Measurements from ENCODE around the gene MITF.

MITF gene

DNA sequence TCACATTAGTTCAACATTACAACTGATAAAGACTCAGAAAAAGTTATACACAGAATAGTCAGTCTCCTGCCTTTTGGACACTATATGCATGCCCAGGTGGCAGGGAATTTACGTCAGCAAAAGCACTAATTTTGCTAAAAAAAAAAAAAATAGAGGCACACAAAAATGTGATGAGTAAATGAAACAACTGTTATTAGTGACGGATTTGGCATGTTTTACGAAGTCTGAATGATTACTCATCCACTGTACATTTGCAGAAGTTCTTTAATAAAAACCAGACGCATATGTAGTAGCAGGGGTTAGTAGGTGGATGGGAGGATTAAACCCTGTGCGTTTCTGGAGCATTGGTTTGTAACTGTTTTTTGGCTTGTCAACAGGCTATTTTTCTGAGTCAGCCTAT, 99.0 kb downstream of the MITF start:
- no peak for DNase-seq (ENCODE audit: low read depth in 3 of 3)

DNA sequence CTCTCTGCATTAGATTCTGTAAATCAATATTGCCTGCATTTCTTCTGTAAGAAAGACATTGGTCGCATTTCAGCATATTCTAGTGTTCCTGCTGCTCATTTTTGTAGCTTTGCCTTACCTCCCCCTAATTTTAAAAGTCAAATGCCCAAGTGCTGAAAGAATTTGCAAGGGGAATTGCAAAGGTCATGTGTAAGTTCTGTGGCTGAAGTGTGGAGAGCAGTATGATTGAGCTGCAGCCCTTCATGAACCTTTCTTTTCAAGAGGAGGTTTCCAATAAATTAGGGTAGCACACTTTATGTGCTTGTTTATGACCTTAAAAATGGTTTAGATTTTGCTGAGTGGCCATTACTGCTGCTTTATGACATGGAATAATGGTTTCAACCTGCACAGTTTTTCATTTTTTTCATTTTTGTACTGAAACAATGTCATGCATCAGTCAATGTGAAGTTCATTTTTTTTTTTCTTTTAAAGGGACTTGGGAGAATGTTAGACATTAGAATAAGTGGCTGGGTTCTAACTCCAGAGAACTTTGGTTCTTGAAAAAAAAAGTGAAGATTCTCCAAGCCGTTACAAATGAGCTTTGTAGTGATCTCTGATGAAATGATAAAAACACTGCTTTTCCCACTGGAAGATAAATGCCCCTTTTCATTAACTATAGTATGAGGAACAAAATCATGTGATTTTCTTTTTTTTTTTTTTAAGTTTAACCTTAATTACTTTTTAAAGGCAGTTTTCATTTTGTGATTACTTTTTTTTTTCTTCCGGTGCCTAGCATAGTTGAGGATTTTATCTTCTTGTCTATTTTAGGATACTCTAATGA, 99.6 kb downstream of the MITF start:
- no peak for DNase-seq (ENCODE audit: low read depth in 3 of 3)

DNA sequence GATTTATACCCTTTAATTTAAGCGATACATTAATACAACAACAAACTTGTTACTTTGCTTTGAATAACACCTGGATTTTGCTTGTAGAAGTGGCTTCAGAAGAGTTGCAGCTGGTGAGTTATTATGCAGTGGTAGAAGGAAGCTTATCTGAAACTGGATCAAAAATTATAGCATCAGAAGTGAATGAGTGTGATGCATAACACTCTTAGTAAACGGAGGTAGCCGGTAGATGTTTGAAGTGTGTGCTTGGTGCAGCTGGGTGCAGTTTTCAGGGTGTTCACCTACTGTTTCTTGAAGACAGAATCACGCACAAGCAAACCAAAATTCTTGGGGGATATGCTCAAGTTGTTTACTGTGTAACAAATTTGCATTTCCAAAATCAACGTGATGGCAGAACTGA, 103.1 kb downstream of the MITF start:
- no peak for DNase-seq (ENCODE audit: low read depth in 3 of 3)

DNA sequence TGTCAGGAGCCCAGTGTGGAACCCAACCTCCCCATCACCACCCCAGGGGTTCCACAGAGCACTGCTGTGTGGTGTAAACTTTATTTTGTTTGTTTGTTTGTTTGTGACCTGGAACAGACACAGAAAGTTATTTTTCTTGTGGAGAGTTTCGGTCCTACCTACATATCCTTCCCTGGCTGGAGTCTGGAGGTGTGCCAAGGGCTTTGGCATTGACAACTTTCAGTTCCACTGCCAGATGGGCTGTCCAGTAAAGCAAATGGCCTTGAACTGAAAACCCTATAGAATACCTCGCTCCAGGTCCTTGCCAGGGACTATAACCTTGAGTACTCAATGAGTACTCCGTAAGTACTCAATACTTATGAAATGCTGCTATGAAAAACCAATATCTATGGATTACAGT, 103.5 kb downstream of the MITF start:
- DNase-seq (ENCODE audit: low read depth in 3 of 3), result no peak

DNA sequence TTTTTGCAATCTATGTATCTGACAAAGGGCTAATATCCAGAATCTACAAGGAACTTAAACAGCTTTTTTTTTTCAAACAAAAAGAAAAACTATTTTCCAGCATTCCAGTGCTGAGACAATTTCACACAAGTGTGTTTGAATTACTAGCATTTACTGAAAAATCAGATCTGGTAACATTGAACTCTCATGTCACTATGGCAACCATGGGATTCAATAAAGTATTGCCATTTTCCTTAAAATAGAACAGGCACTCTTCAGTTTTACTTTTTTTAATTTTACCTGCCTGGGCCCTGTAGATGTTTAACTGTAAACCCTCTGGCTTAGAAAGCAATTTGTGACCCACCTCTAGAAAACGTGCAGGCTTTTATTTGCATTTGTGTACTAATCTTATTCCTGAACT, 105.4 kb downstream of the MITF start:
- no peak for DNase-seq (ENCODE audit: low read depth in 3 of 3)

DNA sequence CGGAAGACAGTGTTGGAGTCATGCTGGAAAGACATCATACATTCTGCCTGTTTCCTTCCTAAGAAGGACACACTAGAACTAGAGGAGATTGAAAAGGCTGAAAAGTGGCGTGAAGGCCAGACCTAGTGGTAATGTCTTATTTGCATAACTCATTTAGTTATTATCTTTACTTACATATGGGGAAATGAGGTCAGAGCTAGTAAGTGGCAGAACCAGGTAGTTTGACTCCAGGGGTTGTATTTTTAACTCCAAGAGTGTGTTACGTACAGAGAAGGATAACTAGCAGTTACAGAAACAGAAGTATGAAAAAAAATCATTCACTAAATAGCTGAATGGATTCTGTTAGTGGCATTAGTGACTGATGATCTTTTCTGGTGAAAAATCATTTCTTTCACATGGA, 108.0 kb downstream of the MITF start:
- DNase-seq (ENCODE audit: low read depth in 3 of 3), result no peak

DNA sequence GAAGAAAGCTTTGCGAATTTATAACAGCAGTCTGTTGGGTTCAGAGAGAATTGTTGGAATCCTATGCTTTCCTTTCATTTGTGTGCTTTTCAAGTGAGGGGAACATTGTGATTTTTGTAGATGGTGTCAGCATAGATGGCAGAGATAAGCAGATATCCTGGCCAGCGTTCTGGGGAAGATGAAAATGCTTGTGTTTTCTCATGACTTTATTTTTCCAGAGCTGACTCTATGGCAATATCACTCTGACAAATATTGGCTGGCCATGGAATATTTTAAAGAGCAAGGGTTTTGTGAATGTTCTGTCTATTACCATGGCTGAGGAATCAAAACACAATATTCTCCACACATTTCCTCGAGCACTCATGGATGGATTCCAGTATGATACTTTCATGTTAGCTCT, 108.8 kb downstream of the MITF start:
- DNase-seq (ENCODE audit: low read depth in 3 of 3), result no peak

DNA sequence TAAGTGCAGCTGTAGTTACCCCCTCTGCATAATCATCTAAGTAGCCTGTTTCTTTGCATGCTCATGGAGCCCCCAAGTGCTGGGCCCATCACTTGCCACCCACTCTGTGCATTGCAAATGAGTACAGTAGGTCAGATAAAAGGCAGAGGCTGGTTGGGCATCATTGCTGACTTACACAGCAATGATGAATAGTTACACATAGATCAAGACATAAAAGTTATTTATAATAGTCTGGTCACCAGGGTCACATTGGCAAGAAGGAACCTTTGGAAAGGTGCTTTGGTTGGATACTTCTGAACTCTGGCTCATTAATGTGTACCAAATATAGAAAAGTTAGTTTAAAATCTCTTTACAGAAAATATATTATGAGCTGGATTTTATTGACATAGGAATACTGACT, 111.6 kb downstream of the MITF start:
- no peak for DNase-seq (ENCODE audit: low read depth in 3 of 3)

DNA sequence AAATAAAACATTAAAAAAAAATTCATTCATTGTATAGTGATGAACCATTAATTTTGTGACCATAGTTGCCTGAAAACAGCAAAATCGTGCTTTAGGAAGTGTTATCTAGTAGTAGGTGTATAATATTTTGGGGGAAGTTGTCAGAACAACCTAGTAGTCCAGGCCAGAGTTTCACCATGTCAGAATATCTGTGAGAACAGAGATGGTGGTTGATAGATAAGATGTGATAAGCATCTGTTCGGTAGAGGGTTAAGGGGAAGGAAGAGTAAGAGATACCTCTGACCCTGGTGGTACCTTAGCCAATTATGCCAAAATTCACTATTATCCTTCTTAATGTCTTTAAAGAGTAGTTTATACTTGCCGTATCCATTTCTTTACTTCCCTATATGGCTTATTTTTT, 113.8 kb downstream of the MITF start:
- DNase-seq (ENCODE audit: low read depth in 3 of 3), result no peak

DNA sequence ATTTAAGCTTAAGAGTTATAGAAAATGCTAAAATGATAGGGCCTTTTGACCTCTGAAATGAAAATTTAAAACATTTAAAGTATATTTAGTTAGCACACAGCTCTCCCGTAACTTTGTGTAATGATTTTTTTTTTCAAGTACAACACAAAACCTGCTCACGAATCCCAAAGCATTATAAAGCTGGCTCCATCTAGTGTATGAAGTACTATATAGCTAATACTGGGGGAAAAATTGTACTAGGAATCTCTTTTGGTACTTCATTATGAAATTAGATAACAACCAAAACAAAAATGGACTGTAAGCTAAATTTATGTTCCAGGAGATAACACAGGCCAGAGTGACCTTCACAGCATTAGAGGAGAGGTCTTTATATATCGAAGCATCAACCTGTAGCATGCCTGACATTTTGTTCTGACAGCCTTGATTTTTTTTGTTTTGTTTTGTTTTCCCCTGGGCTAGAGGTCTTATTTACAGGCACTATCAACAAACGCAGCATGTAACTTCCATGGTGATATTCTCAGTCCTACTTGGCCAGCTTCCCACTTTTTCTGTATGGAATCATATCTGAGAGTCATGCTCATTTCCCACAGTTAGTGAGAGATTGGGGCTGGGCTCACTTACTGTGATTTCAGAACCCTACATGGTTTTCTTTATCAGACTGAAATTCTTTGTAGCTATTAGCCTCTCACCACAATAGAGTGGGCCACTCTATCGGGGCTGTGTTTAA, 116.3 kb downstream of the MITF start:
- no peak for DNase-seq (ENCODE audit: low read depth in 3 of 3)

DNA sequence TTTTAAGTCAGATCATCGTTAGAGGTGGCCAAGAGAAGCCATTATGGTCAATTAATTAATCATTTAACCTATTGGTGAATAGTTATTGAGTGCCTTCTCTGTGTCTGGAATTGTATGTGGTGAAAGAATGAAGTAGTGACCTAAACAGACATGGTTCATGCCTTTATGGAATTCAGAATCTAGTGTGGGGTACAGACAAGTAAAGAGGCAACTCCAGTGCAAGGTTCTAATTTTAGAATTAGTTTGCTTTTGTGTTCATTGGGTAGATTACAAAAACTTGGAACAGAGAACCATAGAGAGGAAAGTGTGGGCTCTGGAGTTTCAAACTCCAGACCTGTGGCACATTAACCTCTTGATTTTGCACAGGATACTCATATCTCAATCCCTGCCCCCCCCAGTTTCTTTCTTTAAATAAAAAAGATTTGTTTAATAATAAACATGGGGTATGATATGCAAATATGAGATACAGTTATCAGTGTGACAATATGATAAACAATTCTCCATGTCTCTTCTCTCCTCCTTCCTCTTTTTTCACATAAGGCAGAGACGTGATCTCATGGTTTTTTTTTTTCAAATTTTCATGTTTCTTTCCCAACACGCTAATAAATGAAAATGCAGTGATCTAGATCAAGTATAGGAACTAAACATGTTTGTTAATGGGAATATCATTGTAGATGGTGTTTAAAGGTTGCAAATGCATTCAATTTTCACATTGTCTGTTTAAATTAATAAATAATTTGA, 117.9 kb downstream of the MITF start:
- no peak for DNase-seq (ENCODE audit: low read depth in 3 of 3)

DNA sequence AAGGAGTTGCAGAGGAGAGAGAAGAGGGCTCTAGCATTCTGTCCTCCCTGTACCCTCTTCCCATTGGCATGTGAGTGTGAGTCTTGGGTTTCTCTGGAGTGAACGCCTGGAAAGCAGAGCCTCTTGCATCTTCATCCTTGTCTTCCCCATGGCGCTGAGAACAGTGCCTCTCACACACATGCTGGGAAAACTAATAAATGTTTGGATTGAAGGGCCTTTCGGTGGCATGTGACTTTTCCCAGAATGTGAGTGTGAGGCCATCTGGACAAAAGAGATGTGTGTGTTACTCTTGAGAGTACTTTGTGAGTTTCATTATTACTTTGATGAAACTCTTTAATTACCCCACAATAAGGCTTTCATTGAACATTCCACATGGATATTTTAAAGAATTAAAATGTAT, 122.3 kb downstream of the MITF start:
- no peak for DNase-seq (ENCODE audit: low read depth in 3 of 3)

DNA sequence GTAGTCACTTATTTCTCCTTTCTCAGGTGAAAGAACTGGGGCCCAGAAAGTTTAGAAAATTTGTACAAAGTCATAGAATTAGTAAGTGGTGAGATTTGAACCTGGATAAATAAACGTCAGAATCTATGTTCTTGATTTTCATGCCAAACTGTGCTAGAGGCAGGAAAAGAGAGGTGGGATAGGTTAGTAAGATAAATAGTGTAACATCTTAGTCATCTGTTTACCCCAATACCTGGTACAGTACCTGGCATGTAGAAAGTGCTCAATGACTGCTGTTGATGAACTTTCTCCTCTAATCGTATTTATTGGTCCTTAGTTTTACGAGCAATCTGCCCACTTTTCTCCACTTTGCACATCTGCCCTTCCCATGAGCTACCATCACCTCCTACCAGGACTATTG, 124.9 kb downstream of the MITF start:
- no peak for DNase-seq (ENCODE audit: low read depth in 3 of 3)

DNA sequence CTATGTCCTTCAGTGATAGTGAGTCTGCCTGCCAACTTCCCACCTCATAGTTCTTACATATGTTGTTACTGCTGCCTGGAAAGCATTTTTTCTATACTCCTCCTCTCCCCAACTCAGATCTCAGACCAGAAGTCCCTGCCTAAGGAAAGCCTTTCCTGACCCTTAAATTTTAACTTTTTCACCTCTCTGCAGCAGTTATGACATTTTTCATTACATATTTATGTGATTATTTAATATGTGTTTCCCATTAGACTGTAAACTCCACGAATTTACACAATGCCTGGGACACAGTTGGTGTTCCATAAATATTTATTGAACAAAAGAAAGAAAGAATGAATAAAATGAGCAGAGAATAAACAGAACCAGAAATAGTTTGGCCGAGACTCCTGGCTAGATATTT, 125.5 kb downstream of the MITF start:
- no peak for DNase-seq (ENCODE audit: low read depth in 3 of 3)

DNA sequence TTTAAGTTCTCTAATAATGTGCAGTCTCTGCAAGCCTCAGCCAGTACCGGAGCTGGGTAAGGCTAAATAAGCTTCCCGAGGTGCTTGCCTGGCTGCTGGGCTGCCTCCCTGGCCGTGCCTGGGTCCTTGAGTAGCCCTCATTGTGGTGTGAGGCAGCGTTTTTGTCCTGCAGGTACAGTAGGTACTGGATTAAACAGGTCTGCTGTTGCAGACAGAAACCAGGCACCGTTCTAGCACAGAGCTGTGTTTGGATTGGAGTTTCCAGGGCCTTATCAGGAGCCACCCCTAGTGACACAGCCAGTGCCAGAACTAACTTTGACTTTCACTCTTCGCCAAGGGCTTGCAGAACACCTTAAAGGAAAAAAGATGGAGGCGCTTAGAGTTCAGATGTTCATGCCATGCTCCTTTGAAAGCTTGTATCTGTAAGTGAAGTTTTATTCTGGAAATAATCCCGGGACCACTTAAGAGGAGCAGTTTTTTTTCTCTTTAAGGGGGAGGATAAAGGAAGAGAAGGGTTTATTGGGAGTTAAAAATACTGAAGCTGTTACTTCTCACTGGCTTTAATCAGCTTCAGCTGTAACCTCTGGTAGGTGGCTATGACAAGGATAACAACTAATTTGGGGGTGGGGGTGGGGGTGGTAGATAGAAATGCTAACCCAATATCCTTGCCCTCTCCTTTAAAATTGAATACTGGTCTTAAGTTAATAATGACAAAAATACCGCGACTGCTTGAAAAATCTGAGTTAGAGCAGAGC, 126.8 kb downstream of the MITF start:
- DNase-seq (ENCODE audit: low read depth in 3 of 3), result no peak

DNA sequence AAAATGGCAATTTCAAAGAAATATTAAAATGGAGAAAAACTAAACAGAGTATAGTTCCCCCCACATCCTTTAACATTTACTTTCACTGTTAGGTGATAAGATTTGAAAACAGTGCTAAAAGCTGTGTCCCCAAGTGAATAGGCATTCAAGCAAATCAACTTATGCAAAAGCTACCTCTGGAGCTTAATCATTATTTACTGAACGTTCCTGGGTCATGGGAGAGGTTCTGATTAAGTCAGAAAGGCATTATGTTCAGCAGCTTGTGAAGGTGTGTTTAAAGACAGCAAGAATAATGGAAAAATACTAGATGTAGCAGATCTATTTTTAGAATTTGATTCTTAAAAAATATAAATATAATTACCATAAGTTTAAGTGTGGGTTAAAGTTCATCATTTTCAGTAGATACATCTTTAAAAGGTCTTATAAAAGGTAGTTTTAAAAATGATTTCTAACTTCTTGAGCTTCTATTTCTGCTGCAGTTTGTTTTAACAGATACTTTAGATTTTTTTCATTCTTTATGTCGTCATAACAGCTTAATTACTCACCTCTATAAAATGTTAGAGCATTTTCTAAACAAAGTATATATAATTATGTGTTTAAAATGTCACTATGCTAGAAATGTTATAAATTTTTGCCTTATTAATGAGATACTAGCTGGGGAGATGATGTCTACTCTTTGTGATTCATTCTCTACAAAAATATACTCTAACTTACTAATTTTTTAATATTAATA, 127.9 kb downstream of the MITF start:
- no peak for DNase-seq (ENCODE audit: low read depth in 3 of 3)

DNA sequence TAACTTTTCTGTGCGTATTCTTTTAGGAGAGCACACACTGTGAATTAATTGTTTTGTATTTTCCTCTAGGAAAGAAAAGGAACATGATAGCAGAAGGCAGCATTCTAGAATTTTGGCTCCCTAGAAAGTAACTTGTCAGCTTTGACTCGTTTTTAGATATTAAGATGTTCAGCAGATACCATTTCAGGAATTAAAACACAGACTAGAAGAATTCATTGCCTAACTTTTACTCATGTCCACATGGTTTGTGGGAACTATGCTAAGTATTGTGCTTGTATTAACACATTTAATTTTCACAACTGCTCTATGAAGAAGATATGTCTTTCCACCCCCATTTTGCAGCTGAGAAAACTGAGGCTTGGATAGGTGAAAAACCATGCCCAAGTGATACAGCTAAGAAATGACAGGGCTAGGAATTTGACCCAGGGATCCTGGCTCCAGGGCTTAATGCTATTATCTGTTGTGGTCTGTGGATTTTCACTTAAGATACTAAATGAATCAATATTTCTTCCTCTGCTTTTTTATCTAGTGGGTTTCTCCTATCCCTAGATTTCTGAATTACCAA, 128.8 kb downstream of the MITF start:
- DNase-seq (ENCODE audit: low read depth in 3 of 3), result no peak

DNA sequence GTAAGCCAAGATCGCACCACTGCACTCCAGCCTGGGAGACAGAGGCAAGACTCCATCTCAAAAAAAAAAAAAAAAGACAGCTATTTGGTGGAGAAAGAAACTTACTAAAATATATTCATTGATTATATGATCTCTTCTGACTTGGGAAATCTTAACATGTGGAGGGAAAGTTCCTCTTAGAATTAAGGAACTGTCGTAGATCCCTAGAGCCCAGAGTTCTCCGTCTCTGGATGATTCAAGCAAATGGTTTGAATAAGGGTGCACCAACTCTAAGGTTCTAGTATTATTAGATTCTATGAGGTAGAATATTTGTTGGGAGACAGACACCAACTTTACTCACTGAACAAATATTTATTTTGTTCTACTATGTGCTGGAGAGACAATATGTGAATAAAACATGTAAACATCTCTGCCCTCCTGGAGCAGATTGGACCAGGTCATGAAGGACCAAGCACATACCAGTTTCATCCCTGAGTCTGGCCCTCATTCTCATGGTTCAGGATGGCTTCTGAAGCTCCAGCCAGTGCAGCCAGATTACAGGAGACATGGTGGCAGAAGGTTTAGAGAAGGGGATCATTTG, 129.7 kb downstream of the MITF start:
- no peak for DNase-seq (ENCODE audit: low read depth in 3 of 3)

DNA sequence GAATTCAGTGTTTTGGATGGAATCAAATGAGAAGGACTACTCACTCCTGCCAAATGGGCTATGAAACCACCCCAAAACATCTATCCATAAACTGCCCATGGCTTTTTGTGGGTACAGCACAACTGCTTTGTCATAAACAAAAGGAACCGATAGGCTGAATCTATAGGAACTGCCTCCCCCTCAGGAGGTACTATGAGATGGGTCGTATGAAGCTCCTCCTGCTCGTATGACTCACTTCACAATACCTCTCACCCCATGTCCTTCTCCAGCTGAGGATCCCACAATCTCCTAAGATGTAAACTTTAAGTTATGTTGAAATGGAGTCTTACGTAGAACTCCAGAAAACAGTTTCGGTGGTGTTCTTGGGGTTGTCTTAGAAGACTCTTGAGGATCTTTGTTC, 130.4 kb downstream of the MITF start:
- DNase-seq (ENCODE audit: low read depth in 3 of 3), result no peak

DNA sequence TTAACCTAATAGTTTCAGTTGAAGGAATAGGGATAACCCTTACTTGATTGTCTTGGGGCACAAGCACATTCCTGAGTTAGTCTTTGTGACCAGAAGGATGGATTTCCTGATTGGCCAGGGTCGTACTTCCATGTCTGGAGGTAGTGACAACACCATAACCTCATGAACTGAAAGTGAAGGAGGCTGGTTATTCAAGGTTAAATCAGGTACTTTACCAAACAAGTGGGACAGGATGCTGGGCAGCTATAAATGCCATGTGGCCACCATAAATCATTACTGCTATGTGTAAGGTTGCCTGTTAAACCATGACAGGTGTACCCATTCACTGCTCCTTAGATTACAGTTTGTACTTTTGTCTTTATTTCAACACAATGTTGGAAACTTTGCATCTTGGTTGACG, 132.0 kb downstream of the MITF start:
- DNase-seq (ENCODE audit: low read depth in 3 of 3), result no peak

DNA sequence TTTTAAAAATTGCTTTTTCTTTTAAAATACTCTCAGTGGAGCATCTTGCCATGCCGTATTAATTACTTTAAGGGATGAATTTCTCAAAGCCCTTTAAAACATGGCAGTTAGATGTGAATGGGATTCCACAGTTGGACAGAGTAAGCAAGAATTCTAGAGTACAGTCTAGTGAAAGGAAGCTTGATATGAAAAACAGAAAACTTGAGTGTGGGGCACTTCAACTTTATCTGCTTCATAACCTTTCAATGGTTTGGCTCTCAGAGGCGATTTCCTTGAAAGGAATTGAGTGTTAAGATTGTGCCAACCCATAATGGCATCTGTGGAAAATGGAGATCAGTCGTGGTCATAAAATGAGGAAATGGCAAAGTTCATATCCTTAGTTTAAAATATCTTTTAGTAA, 132.6 kb downstream of the MITF start:
- DNase-seq (ENCODE audit: low read depth in 3 of 3), result no peak

Data from stimulated activated CD4-positive, alpha-beta T cell treated with anti-CD3 and anti-CD28 coated beads, TNF-alpha, amount 100 ng/mL, for 24 hours (primary cell).